ENCODE results near the gene FOXP1.

The FOXP1 gene

DNA sequence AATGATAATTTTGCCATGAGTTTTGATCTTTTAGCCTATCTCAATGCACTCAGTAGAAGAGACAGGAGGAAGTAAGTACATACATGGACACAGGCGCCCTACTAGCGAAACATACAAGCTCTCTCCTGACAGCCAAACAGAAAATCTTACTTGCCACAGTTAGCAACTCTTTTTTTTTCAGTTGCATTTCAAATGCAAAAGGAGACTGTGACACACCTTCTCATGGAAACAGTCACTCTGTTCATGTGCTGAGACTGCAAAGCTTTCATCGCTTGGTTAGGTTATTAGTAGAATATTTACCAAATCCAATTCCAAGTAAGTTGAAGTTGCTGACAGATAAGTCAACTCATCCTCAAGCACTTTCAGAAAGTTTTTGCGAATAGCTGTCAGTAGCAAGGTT, 223.3 kb downstream of the FOXP1 start:
- peaks cover 21 to 39% of the 10 kb centered on the region in 2 donors for H3K4me1 Mint-ChIP-seq (ENCODE audit: low read depth in 2 of 2)
- DNase-seq (no peak), ATAC-seq (replicated peaks) (no peak)
- peak overlapping the region in 1 of 2 donors; percentile 56 for H3K4me3 Mint-ChIP-seq
- H3K27ac Mint-ChIP-seq, result peak overlapping the region; percentile 32 to 42
- H3K36me3 Mint-ChIP-seq (ENCODE audit: insufficient read depth), result no peaks in the 10 kb centered on the region
- H3K9me3 Mint-ChIP-seq, result no peaks in the 10 kb centered on the region
- no peaks in the 10 kb centered on the region for H3K27me3 Mint-ChIP-seq

DNA sequence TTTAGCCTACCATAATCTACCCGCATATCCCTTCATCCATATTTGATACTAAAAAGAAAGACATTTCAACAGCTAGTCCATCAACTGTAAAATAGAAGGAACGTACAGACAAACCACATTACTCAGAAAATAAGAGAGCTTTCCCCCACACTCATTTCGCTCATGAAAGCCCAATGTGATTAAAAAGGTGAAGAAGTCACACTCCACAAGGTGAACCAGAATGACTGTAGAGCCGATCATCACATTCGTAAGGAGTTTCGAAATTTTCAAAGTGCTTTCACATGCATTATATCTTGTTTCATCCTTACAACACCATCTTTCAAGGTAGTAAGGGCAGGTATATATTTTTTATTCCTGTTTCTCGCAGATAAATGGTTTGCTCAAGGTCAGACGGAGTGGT, 225.3 kb downstream of the FOXP1 start:
- ATAC-seq (replicated peaks), result no peak
- Mint-ChIP-seq H3K27ac (peak overlapping the region in 1 of 2 donors; percentile 17), H3K9me3 (no peaks in the 10 kb centered on the region), H3K27me3 (no peaks in the 10 kb centered on the region), H3K36me3 (ENCODE audit: insufficient read depth) (no peaks in the 10 kb centered on the region), H3K4me1 (ENCODE audit: low read depth in 2 of 2) (peaks cover 21 to 43% of the 10 kb centered on the region in 2 donors), H3K4me3 (no peak overlapping the region)
- no peak for DNase-seq

GRCh38 chr3:71356265-71356664, 227.3 kb downstream of the FOXP1 start:
- H3K4me1 Mint-ChIP-seq (ENCODE audit: low read depth in 2 of 2), result peaks cover 14 to 42% of the 10 kb centered on the region in 2 donors
- no peak for DNase-seq
- no peak overlapping the region for H3K4me3 Mint-ChIP-seq
- peak; percentile 22 for ATAC-seq (replicated peaks)
- peaks cover 3% of the 10 kb centered on the region for H3K36me3 Mint-ChIP-seq (ENCODE audit: insufficient read depth)
- no peaks in the 10 kb centered on the region for H3K9me3 Mint-ChIP-seq
- H3K27ac Mint-ChIP-seq, result no peak overlapping the region
- no peaks in the 10 kb centered on the region for H3K27me3 Mint-ChIP-seq

DNA sequence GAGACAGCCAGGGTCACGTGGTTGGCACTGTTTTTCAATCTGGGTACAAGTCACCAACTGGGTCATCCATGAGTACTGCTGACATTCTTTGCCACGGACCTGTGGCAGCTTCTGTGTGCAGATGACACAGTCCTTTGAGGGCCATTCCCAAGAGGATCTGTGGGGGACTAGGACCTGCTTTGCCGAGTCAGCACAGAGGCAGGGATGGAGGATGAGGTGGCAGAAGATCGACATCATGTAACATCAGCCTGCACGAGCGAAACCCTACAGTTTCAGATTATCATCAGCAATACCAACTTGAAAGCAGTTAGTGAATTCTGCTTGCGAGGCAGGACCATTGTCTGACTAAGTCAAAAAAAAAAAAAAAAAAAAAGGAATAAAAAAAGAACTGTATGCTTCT, 227.7 kb downstream of the FOXP1 start:
- Mint-ChIP-seq H3K4me3 (no peak overlapping the region), H3K4me1 (ENCODE audit: low read depth in 2 of 2) (peaks cover 11 to 39% of the 10 kb centered on the region in 2 donors), H3K36me3 (ENCODE audit: insufficient read depth) (peaks cover 3% of the 10 kb centered on the region), H3K9me3 (no peaks in the 10 kb centered on the region), H3K27me3 (no peaks in the 10 kb centered on the region), H3K27ac (no peak overlapping the region)
- DNase-seq, result no peak
- no peak for ATAC-seq (replicated peaks)

DNA sequence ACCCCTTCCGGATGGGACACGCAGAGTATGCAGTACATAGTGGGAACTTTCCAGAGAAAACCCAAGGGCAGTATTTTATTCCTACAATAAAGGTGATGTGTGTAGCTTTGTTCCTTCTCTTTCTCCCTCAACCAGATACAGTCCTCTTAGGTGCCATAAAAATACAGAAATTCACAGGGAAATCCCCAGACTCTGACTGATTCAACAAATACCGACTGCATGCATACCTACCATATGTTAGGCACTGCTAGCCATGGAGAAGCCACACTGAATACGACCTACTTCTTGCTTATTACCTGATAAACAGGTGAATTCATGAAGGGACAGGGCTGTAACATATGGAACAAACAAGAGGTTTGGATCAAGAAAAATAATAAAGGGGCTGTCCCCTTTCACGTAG, 228.5 kb downstream of the FOXP1 start:
- Mint-ChIP-seq H3K36me3 (ENCODE audit: insufficient read depth) (peaks cover 3% of the 10 kb centered on the region), H3K27ac (peak overlapping the region in 1 of 2 donors; percentile 13), H3K4me3 (no peak overlapping the region), H3K9me3 (no peaks in the 10 kb centered on the region), H3K4me1 (ENCODE audit: low read depth in 2 of 2) (peaks cover 6 to 32% of the 10 kb centered on the region in 2 donors), H3K27me3 (no peaks in the 10 kb centered on the region)
- ATAC-seq (replicated peaks) (no peak), DNase-seq (no peak)

DNA sequence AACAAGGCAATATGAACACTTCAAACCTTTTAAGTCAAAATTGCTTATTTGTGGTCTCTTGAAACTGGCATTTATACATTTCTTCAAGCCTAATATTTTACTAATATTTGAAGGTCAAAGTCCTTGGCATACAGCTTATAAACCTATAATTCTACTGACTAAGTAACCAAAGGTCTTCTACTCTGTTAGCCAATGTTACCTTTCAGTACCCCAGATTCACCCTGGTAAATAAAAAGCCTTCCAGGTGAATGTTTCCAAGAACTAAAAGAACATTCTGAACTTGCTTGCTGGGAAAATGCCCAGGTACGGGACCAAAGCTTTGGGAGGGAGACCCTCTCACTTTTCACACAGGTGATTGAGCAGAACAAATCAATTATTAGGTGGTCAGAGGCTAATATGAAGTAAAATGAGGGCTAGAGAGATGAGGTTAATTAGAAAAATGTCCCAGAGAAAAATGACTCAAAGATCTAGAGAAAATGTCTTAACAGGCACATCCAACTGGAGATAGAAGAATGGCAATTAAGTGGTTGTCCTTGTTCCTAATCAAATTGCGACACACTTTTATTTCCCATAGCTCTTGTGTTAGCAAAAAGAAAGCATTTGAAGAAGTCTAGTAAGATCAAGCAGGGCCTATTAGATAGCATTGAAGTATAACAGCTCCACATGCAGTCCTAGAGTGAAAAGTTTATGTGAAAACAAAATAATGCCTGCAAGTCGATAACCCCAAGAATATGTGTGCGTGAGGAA, 232.0 kb downstream of the FOXP1 start:
- Mint-ChIP-seq H3K4me1 (ENCODE audit: low read depth in 2 of 2) (peaks cover 9 to 26% of the 10 kb centered on the region in 2 donors), H3K4me3 (no peak overlapping the region), H3K9me3 (no peaks in the 10 kb centered on the region), H3K36me3 (ENCODE audit: insufficient read depth) (peaks cover 3% of the 10 kb centered on the region), H3K27ac (peak overlapping the region in 1 of 2 donors; percentile 48), H3K27me3 (no peaks in the 10 kb centered on the region)
- ATAC-seq (replicated peaks) (no peak), DNase-seq (no peak)

- peaks cover 3% of the 10 kb centered on the region for H3K36me3 Mint-ChIP-seq (ENCODE audit: insufficient read depth)
- DNase-seq (no peak), ATAC-seq (replicated peaks) (no peak)
- no peak overlapping the region for H3K4me3 Mint-ChIP-seq
- H3K9me3 Mint-ChIP-seq, result no peaks in the 10 kb centered on the region
- peaks cover 9 to 24% of the 10 kb centered on the region in 2 donors for H3K4me1 Mint-ChIP-seq (ENCODE audit: low read depth in 2 of 2)
- peak overlapping the region in 1 of 2 donors; percentile 48 for H3K27ac Mint-ChIP-seq
- no peaks in the 10 kb centered on the region for H3K27me3 Mint-ChIP-seq
Observed at GRCh38 chr3:71350998-71351397, 232.5 kb downstream of the FOXP1 start.

GRCh38 chr3:71348831-71349230, 234.7 kb downstream of the FOXP1 start:
- no peaks in the 10 kb centered on the region for H3K9me3 Mint-ChIP-seq
- ATAC-seq (replicated peaks) (no peak), DNase-seq (no peak)
- H3K4me3 Mint-ChIP-seq, result no peak overlapping the region
- H3K27ac Mint-ChIP-seq, result peak overlapping the region in 1 of 2 donors; percentile 74
- no peaks in the 10 kb centered on the region for H3K27me3 Mint-ChIP-seq
- H3K4me1 Mint-ChIP-seq (ENCODE audit: low read depth in 2 of 2), result peaks cover 5 to 13% of the 10 kb centered on the region in 2 donors
- peaks cover 10% of the 10 kb centered on the region for H3K36me3 Mint-ChIP-seq (ENCODE audit: insufficient read depth)

DNA sequence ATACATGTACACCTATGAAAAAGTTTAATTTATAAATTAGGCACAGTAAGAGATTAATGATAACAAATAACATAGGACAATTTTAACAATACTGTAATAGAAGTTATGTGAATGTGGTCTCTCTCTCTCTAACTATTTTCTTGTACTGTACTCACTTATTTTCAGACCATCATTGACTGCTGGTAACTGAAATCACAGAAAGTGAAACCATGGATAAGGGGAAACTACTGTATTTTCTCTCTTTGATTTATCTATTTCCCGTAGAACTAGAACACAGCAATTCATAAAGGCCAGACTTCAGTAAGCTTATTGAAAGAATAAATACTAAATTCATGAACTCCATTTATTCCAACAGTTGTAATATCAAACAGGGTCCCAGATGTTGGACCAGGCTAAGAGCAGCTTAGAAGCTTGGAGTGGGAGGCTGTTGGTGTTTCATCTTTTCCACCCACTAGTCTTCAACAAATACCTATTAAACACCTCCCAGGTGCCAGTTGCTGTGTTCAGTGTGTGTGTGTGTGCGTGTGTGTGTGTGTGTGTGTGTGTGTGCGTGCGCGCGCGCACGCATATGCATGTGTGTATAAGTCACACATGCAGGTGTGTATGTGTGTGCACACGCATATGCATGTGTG, 235.4 kb downstream of the FOXP1 start:
- DNase-seq (no peak), ATAC-seq (replicated peaks) (no peak)
- Mint-ChIP-seq H3K27me3 (no peaks in the 10 kb centered on the region), H3K4me1 (ENCODE audit: low read depth in 2 of 2) (peaks cover 5 to 13% of the 10 kb centered on the region in 2 donors), H3K36me3 (ENCODE audit: insufficient read depth) (peaks cover 10% of the 10 kb centered on the region), H3K27ac (peak overlapping the region; percentile 61 to 74), H3K9me3 (no peaks in the 10 kb centered on the region), H3K4me3 (no peak overlapping the region)

DNA sequence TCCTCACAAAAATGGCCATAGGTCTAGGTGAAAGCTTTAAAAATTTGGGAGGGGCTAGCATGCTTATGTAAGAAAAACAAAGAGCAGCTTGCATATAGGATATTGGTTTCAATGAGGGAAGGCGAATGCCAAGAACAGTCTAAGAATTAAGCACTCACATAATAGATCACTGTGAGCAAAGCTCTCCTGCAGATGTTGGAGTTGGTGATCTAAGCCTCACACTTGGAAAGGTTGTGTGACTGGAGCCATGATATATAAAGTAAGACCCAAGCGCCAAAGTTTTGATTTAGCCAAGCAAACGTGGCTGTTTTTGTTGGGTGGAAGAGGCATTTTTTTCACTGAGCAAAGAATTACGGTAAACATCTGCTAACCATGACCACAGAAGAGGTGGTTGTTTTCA, 237.5 kb downstream of the FOXP1 start:
- no peak overlapping the region for H3K4me3 Mint-ChIP-seq
- ATAC-seq (replicated peaks) (no peak), DNase-seq (no peak)
- H3K27ac Mint-ChIP-seq, result peak overlapping the region in 1 of 2 donors; percentile 38
- H3K36me3 Mint-ChIP-seq (ENCODE audit: insufficient read depth), result peaks cover 7% of the 10 kb centered on the region
- H3K9me3 Mint-ChIP-seq, result no peaks in the 10 kb centered on the region
- no peaks in the 10 kb centered on the region for H3K27me3 Mint-ChIP-seq
- H3K4me1 Mint-ChIP-seq (ENCODE audit: low read depth in 2 of 2), result peaks cover 5 to 11% of the 10 kb centered on the region in 2 donors

DNA sequence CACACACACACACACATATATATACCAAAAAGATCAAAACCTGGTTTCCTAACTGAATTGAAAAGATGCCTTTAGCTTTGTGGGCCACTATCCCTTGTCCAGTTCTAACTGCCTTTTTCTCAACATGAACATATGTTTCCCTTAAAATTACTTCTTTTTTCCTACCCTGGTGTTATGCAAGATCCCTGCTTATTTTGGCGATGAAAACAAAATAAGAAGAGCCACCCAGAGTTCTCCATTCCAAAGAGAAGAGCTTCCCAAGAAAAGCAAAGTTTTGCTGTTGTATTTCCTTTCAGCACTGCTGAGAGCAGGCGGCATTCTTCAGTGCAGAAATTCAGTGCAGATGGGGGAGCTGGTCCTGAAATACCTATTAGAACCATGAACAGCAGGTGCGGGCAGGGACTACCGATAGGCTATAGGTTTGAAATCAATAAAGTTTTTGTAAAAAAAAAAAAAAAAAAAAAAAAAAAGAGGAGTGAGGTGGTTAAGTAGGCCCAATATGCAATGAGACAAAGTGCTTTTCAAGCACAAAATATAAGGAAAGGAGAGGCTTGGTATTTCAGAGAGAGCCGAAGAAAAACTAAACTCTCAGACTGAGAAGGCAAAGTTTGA, 238.0 kb downstream of the FOXP1 start:
- Mint-ChIP-seq H3K9me3 (no peaks in the 10 kb centered on the region), H3K36me3 (ENCODE audit: insufficient read depth) (peaks cover 7% of the 10 kb centered on the region), H3K27me3 (no peaks in the 10 kb centered on the region), H3K4me3 (no peak overlapping the region), H3K4me1 (ENCODE audit: low read depth in 2 of 2) (peaks cover 5 to 15% of the 10 kb centered on the region in 2 donors), H3K27ac (peak overlapping the region in 1 of 2 donors; percentile 38)
- ATAC-seq (replicated peaks) (no peak), DNase-seq (no peak)

- ATAC-seq (replicated peaks) (no peak), DNase-seq (no peak)
- Mint-ChIP-seq H3K4me1 (ENCODE audit: low read depth in 2 of 2) (peaks cover under 1 to 13% of the 10 kb centered on the region in 2 donors), H3K27me3 (no peaks in the 10 kb centered on the region), H3K36me3 (ENCODE audit: insufficient read depth) (peaks cover 7% of the 10 kb centered on the region), H3K9me3 (no peaks in the 10 kb centered on the region), H3K4me3 (no peak overlapping the region), H3K27ac (no peak overlapping the region)
Observed at GRCh38 chr3:71341721-71342120, 241.8 kb downstream of the FOXP1 start.

DNA sequence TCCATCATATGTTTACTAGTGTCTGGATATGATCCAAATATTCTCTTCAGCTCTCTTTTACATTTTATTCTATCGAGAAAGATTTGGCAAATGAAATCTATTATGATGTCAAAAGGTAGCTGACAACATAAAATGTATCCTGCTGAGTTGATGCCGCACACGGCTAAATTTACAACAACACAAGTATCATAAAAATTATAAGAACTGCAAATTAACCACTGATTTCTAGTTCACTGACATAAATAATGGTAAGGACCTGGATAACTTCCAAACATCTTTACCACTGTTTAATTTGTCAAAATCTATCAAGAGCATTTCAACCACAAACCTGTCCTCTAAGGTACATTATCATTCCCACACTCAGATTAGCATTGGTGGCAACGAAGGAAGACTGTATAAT, 244.5 kb downstream of the FOXP1 start:
- Mint-ChIP-seq H3K4me3 (no peak overlapping the region), H3K27ac (no peak overlapping the region), H3K36me3 (ENCODE audit: insufficient read depth) (peaks cover 2% of the 10 kb centered on the region), H3K4me1 (ENCODE audit: low read depth in 2 of 2) (peaks cover 4 to 17% of the 10 kb centered on the region in 2 donors), H3K27me3 (no peaks in the 10 kb centered on the region), H3K9me3 (no peaks in the 10 kb centered on the region)
- DNase-seq (no peak), ATAC-seq (replicated peaks) (no peak)

DNA sequence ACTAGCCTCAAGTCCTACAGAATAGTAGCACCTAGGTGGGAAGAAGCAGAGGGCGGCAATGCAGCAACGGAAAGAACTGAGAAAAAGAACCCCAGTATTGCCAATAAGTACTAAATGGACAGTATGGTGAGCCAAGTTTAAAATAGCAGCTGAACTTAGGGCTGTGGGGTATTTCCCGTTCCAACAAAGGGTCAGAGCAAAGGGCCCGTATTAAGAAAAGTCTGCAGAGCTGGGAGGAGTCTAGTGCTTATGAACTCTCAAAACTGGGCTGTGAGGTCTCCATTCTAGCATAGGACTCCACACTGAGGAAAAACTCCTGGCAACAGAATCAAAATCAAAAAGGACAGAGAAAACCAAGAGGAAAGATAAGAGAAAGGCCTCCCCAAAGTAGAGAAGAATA, 250.7 kb downstream of the FOXP1 start:
- Mint-ChIP-seq H3K27me3 (no peaks in the 10 kb centered on the region), H3K4me1 (ENCODE audit: low read depth in 2 of 2) (peaks cover 4 to 20% of the 10 kb centered on the region in 2 donors), H3K4me3 (no peak overlapping the region), H3K36me3 (ENCODE audit: insufficient read depth) (peaks cover 8% of the 10 kb centered on the region), H3K9me3 (no peaks in the 10 kb centered on the region), H3K27ac (peak overlapping the region in 1 of 2 donors; percentile 24)
- no peak for DNase-seq
- no peak for ATAC-seq (replicated peaks)
